Measurements from ENCODE around the gene HMCN2. TPM values are rescaled to one million over a fixed set of nuclear protein-coding genes. Genes with fewer than 3 reads are reported as not detected.
"Not testable (repeated sequence)": the region's sequence is repeated elsewhere in the genome, so short reads cannot be mapped to it uniquely, and the experiment has no call there.

HMCN2 gene
- total RNA-seq, 1 experiment from 2014 or later: 5.6 TPM

DNA sequence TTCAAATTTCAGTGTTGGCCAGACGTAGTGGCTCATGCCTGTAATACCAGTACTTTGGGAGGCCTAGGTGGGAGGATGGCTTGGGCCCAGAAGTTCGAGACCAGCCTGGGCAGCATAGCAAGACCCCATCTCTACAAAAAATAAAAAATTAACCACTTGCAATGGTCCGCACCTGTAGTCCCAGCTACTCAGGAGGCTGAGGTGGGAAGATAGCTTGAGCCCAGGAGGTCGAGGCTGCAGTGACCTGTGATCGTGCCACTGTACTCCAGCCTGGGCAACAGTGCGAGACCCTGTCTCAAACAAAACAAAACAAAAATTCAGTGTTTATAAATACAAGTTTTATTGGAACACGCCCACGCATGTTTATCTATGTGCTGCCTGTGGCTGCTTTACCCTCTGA, 73.3 kb downstream of the HMCN2 start:
- ATAC-seq; H3K4me1 Mint-ChIP-seq; H3K27ac Mint-ChIP-seq; POLR2A ChIA-PET; H3K27me3 Mint-ChIP-seq (ENCODE audit: low read depth); H3K9me3 Mint-ChIP-seq; H3K36me3 Mint-ChIP-seq; CTCF ChIA-PET; DNase-seq (ENCODE audit: low spot score); H3K4me3 Mint-ChIP-seq: not testable (repeated sequence)
- TF ChIP-seq ZNF121 (CRISPR knock-in tag; IDR thresholded peaks at IDR 0.05): peak; percentile 67; the same call in 1 of the 2 replicates

DNA sequence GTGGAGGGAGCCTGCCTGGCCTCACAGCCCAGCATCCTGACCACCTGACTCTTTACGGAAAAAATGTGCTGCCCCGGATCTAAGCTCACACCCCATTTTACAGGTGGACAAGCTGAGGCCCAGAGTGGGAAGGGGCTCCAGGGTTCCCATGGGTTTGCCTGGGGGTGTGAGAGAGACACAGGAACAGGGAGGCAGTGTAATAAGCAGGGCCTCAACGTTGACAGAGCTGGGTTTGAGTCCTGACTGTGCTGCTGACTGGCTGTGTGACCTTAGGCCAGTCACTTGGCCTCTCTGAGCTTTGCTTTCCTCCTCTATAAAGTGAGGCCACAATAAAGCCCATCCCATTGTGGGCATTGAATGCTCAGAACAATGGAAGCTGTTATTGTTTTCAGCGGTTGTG, 73.7 kb downstream of the HMCN2 start:
- no peaks in the 10 kb centered on the region for H3K9me3 Mint-ChIP-seq
- ATAC-seq (no peak), DNase-seq (ENCODE audit: low spot score) (no peak)
- no peak overlapping the region for H3K4me3 Mint-ChIP-seq
- TF ChIP-seq, protein P1, sequence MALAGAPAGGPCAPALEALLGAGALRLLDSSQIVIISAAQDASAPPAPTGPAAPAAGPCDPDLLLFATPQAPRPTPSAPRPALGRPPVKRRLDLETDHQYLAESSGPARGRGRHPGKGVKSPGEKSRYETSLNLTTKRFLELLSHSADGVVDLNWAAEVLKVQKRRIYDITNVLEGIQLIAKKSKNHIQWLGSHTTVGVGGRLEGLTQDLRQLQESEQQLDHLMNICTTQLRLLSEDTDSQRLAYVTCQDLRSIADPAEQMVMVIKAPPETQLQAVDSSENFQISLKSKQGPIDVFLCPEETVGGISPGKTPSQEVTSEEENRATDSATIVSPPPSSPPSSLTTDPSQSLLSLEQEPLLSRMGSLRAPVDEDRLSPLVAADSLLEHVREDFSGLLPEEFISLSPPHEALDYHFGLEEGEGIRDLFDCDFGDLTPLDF (CRISPR knock-in tag; IDR thresholded peaks at IDR 0.05): no peak
- TF ChIP-seq NFYB (CRISPR knock-in tag; conservative IDR thresholded peaks at IDR 0.05; ENCODE audit: low read depth) (no peak), OVOL2 (CRISPR knock-in tag; IDR thresholded peaks at IDR 0.05; ENCODE audit: borderline replicate concordance) (no peak), SP1 (CRISPR knock-in tag; conservative IDR thresholded peaks at IDR 0.05) (no peak), JUN (CRISPR knock-in tag; IDR thresholded peaks at IDR 0.05) (no peak)
- CTCF ChIA-PET: interaction anchor here (0.7 to 1.3 kb wide), 2 partner anchors 94 to 100 kb away, joined by 3 read pairs; no protein-coding TSS in a partner anchor
- no peaks in the 10 kb centered on the region for H3K27me3 Mint-ChIP-seq (ENCODE audit: low read depth)
- H3K27ac Mint-ChIP-seq: no peak overlapping the region
- POLR2A ChIA-PET: no interaction called here
- no peaks in the 10 kb centered on the region for H3K4me1 Mint-ChIP-seq
- H3K36me3 Mint-ChIP-seq: no peaks in the 10 kb centered on the region

DNA sequence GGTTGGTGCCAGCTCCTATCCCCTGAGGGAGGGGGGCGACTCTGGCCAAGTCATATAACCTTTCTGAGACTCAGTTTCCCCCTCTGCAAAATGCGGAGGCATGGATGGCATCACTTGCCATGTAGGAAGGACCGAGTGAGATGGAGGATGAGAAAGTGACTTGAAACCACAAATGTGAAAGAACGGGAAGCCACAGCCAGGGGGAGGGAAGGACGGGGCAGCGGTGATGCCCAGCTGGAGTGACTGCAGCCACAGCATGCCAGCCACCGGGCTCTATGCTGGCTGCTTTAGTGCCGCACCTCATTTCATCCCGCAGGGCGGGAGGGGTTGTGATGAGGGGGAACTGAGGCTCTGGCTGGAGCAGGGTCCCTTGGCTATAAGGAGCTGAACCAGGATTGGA, 74.5 kb downstream of the HMCN2 start:
- no peak overlapping the region for H3K27ac Mint-ChIP-seq
- DNase-seq (ENCODE audit: low spot score) (no peak), ATAC-seq (no peak)
- POLR2A ChIA-PET: no interaction called here
- H3K27me3 Mint-ChIP-seq (ENCODE audit: low read depth): no peaks in the 10 kb centered on the region
- CTCF ChIA-PET: interaction anchor here (0.7 to 1.8 kb wide), 3 partner anchors 13 to 100 kb away, joined by 3 to 5 read pairs (median 3); no protein-coding TSS in a partner anchor
- no peak for TF ChIP-seq NFATC4 (CRISPR knock-in tag; IDR thresholded peaks at IDR 0.05)
- TF ChIP-seq, protein P2, sequence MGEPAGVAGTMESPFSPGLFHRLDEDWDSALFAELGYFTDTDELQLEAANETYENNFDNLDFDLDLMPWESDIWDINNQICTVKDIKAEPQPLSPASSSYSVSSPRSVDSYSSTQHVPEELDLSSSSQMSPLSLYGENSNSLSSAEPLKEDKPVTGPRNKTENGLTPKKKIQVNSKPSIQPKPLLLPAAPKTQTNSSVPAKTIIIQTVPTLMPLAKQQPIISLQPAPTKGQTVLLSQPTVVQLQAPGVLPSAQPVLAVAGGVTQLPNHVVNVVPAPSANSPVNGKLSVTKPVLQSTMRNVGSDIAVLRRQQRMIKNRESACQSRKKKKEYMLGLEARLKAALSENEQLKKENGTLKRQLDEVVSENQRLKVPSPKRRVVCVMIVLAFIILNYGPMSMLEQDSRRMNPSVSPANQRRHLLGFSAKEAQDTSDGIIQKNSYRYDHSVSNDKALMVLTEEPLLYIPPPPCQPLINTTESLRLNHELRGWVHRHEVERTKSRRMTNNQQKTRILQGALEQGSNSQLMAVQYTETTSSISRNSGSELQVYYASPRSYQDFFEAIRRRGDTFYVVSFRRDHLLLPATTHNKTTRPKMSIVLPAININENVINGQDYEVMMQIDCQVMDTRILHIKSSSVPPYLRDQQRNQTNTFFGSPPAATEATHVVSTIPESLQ (CRISPR knock-in tag; IDR thresholded peaks at IDR 0.05): no peak
- no peak for TF ChIP-seq FOXJ3 (CRISPR knock-in tag; IDR thresholded peaks at IDR 0.05; ENCODE audit: borderline replicate concordance)
- no peak for TF ChIP-seq SOX15 (CRISPR knock-in tag; IDR thresholded peaks at IDR 0.05)
- TF ChIP-seq, protein P3, sequence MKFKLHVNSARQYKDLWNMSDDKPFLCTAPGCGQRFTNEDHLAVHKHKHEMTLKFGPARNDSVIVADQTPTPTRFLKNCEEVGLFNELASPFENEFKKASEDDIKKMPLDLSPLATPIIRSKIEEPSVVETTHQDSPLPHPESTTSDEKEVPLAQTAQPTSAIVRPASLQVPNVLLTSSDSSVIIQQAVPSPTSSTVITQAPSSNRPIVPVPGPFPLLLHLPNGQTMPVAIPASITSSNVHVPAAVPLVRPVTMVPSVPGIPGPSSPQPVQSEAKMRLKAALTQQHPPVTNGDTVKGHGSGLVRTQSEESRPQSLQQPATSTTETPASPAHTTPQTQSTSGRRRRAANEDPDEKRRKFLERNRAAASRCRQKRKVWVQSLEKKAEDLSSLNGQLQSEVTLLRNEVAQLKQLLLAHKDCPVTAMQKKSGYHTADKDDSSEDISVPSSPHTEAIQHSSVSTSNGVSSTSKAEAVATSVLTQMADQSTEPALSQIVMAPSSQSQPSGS (CRISPR knock-in tag; IDR thresholded peaks at IDR 0.05; ENCODE audit: borderline replicate concordance, low read depth): no peak
- no peak for TF ChIP-seq GABPB1 (CRISPR knock-in tag; IDR thresholded peaks at IDR 0.05)
- TF ChIP-seq, protein P4, sequence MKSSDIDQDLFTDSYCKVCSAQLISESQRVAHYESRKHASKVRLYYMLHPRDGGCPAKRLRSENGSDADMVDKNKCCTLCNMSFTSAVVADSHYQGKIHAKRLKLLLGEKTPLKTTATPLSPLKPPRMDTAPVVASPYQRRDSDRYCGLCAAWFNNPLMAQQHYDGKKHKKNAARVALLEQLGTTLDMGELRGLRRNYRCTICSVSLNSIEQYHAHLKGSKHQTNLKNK (CRISPR knock-in tag; IDR thresholded peaks at IDR 0.05): no peak
- TF ChIP-seq, protein P5, sequence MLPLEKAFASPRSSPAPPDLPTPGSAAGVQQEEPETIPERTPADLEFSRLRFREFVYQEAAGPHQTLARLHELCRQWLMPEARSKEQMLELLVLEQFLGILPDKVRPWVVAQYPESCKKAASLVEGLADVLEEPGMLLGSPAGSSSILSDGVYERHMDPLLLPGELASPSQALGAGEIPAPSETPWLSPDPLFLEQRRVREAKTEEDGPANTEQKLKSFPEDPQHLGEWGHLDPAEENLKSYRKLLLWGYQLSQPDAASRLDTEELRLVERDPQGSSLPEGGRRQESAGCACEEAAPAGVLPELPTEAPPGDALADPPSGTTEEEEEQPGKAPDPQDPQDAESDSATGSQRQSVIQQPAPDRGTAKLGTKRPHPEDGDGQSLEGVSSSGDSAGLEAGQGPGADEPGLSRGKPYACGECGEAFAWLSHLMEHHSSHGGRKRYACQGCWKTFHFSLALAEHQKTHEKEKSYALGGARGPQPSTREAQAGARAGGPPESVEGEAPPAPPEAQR (CRISPR knock-in tag; IDR thresholded peaks at IDR 0.05): no peak
- TF ChIP-seq ZNF396 (CRISPR knock-in tag; IDR thresholded peaks at IDR 0.05; ENCODE audit: borderline replicate concordance): no peak
- TF ChIP-seq, protein P6, sequence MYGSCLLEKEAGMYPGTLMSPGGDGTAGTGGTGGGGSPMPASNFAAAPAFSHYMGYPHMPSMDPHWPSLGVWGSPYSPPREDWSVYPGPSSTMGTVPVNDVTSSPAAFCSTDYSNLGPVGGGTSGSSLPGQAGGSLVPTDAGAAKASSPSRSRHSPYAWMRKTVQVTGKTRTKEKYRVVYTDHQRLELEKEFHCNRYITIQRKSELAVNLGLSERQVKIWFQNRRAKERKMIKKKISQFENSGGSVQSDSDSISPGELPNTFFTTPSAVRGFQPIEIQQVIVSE (CRISPR knock-in tag; IDR thresholded peaks at IDR 0.05; ENCODE audit: borderline replicate concordance): no peak
- no peak for TF ChIP-seq TP53 (CRISPR knock-in tag; IDR thresholded peaks at IDR 0.05)
- TF ChIP-seq ZNF138 (CRISPR knock-in tag; conservative IDR thresholded peaks at IDR 0.05): no peak
- no peak overlapping the region for H3K4me3 Mint-ChIP-seq
- no peaks in the 10 kb centered on the region for H3K9me3 Mint-ChIP-seq
- H3K4me1 Mint-ChIP-seq: no peaks in the 10 kb centered on the region
- no peaks in the 10 kb centered on the region for H3K36me3 Mint-ChIP-seq

DNA sequence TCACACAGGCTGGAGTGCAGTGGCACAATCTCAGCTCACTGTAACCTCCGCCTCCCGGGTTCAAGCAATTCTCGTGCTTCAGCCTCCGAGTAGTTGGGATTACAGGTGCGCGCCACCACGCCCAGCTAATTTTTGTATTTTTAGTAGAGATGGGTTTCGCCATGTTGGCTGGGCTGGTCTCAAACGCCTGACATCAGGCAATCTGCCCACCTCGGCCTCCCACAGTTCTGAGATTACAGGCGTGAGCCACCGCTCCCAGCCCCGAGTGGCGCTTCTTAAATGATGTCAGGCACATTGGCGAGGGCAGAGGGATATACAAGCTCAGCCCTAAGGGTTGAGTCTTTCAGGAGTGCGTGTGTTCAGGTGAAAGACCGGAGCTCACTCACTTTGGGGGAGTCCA, 75.0 kb downstream of the HMCN2 start:
- ATAC-seq; H3K4me1 Mint-ChIP-seq; H3K36me3 Mint-ChIP-seq; DNase-seq (ENCODE audit: low spot score); H3K9me3 Mint-ChIP-seq; H3K4me3 Mint-ChIP-seq; H3K27ac Mint-ChIP-seq; H3K27me3 Mint-ChIP-seq (ENCODE audit: low read depth): not testable (repeated sequence)
- ChIA-PET POLR2A (interaction anchor here (0.6 kb wide), 1 partner anchor 384 kb away, joined by 3 read pairs; no protein-coding TSS in a partner anchor), CTCF (interaction anchor here (0.6 to 1.8 kb wide), 5 partner anchors 13 to 227 kb away, joined by 3 to 5 read pairs (median 4); no protein-coding TSS in a partner anchor)

Measured in WTC11 (cell line).